ENCODE measurements around the gene DLG4.
"Not testable (repeated sequence)": the region's sequence is repeated elsewhere in the genome, so short reads cannot be mapped to it uniquely, and the experiment has no call there.

The DLG4 gene

DNA sequence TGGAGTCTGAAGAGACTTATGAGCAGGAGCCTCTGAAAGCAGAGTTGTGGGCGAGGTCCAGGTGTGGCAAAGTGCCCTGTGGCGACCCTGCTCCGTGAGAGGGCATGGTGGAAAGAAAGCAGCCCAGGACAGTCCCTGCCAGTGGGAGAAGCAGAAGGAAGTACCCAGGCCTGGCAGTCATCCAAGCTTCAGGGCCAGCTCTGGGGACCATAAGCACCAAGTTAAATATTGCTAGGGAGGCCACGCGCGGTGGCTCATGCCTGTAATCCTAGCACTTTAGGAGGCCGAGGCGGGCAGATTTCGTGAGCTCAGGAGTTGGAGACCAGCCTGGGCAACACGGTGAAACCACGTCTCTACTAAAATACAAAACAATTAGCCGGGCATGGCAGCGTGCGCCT lies 35.5 kb downstream of the DLG4 start:
- no peak for DNase-seq (ENCODE audit: low read depth, low spot score)

GRCh38 chr17:7183433-7184090 lies 36.1 kb downstream of the DLG4 start:
- no peak for DNase-seq (ENCODE audit: low read depth, low spot score)

- DNase-seq (ENCODE audit: low read depth, low spot score): not testable (repeated sequence)
These were observed 37.5 kb downstream of the DLG4 start for GRCh38 chr17:7182101-7182500.

DNA sequence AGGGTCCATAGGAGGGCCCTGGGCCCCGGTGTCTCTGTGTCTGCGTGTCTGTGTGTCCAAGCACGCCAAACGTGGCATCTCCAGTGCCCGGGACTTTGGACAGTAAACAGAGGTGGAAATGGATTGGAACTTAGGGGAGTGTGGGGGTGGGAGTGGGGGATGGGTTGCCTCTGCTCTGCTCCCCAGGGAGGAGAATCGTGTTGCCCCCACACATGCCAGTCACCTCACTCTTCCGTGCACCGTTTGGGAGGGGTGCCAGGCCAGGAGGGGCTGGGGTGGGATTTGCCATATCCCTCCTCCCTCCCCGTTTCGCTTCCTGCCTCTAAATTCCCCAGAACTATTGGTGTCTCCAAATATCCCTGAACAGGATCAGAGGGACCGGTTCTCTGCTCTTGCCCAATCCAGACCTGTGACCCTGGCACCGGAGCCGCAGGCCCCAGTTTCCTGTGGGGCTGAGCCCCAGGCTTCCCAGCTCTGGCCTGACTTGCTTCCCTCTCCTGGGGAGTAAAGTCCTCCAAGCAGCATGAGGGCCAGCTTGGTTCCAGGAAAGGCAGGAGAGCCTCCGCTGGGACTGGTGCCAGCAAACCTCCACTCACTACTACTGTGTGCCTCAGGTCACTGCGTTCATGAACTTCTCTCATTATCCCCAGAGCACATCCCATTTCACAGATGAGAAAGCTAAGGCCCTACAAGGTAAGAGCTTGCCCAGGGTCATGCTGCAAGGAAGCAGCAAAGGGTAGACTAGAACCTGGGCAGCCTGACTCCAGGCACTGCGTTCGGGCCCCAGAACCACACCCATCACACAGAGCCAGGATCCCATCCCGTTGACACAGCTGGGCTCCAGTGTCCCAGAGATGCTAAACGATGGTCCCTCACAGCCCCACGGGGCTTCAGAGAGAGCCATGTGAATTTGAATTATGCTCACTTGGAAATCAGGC lies 40.0 kb downstream of the DLG4 start, which contains the start of gene ASGR1:
TSS of gene ASGR1 (minus strand) at position 54 of the 938 bp plus-strand sequence. CDS start 807 bp downstream, outside the sequence.
- DNase-seq (ENCODE audit: low read depth, low spot score): no peak

- DNase-seq (ENCODE audit: low read depth, low spot score): no peak
These were observed 40.7 kb downstream of the DLG4 start for GRCh38 chr17:7178973-7179316.

DNA sequence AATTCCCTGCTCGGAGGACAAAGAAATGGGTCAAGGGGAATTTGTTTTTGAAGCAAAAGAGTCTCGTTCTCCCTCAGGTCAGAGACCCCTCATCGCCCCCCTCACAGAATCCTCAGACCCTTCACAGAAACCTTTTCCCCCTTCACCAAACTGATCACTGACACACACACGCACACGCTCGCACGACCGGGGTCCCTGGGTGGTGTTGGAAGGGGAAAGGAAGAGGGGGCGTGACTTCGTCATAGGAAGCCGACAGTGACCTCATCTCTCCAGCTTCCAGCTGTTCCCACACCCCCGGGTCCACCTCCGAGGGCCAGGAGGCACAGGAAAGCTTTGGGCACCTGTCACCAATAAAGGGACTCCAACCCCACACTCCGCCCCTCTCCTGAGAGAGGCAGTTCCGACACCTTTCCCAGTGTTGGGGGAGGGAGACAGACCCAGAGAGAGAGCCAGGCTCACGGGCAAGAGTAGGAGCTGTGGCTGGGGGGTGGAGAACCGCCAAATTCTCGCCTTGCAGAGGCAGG lies 41.6 kb downstream of the DLG4 start:
- DNase-seq (ENCODE audit: low read depth, low spot score): no peak

- peak; percentile 27 for DNase-seq (ENCODE audit: low read depth, low spot score)
These were observed 42.3 kb downstream of the DLG4 start for GRCh38 chr17:7177191-7177953.

- no peak for DNase-seq (ENCODE audit: low read depth, low spot score)
These were observed 42.8 kb downstream of the DLG4 start for GRCh38 chr17:7176841-7177190.

DNA sequence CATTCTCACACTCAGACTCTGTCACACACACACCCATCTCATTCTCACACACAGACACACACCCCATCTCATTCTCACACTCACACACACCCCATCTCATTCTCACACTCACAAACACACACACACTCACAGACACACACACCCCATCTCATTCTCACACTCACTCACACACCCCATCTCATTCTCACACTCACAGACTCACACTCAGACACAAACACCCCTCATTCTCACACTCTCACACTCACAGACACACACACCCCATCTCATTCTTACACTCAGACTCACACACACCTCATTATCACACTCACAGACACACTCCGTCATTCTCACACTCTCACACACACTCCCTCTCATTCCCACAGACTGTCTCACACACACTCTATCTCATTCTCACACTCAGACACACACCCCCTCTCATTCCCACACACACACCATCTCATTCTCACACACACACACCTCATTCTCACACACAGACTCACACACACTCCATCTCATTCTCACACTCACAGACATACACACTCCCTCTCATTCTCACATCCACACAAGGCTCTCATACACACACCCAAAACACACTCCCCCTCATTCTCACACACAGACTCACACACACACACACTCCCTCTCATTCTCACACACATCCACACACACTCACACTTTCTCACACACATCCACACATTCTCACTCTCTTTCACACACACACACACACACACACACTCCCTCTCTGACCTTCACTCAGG lies 43.4 kb downstream of the DLG4 start:
- DNase-seq (ENCODE audit: low read depth, low spot score): no peak

GRCh38 chr17:7175330-7175733 lies 44.3 kb downstream of the DLG4 start:
- no peak for DNase-seq (ENCODE audit: low read depth, low spot score)

- DNase-seq (ENCODE audit: low read depth, low spot score): no peak
These were observed 44.9 kb downstream of the DLG4 start for GRCh38 chr17:7174603-7175326.

DNA sequence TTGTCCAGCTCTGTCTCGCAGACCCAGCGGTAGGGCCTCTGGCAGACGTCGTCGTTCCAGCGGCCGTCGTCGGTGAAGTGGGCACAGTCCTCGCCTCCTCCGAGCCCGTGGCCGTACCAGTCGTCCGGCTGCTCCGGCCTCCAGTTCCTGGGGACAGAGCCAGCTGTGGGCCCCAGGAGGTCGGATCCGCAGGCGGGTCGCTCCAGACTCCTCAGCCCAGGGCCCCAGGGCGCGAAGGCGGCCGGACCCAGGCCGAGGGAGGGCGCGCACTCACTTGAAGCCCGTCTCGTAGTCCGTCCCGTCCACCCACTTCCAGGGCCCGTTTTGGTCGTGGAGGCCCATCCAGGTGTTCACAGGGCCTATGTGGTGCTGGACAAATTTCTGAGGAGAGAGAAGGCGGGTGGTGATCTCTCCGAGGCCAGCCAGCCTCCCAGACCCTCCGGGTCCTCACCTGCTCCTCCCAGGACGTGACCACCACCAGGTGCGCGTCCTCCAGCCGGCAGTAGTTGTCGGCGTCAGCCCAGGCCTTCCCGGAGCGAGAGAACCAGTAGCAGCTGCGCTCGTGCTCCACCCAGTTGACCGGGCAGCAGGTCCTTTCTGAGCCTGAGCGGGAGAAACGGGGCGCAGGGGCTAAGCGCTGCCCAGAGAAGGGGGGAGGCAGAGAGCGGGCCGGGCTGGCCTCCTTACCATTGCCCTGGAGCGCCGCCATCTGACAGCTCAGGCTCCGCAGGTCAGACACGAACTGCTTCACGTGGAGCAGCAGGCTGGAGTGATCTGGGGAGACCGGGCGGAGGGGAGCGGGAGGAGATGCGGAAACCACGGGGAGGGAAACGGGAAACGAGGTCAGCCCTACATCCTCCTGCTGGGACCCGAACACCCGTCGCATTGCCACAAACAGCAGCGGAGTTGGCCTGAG lies 45.7 kb downstream of the DLG4 start:
- no peak for DNase-seq (ENCODE audit: low read depth, low spot score)

DNA sequence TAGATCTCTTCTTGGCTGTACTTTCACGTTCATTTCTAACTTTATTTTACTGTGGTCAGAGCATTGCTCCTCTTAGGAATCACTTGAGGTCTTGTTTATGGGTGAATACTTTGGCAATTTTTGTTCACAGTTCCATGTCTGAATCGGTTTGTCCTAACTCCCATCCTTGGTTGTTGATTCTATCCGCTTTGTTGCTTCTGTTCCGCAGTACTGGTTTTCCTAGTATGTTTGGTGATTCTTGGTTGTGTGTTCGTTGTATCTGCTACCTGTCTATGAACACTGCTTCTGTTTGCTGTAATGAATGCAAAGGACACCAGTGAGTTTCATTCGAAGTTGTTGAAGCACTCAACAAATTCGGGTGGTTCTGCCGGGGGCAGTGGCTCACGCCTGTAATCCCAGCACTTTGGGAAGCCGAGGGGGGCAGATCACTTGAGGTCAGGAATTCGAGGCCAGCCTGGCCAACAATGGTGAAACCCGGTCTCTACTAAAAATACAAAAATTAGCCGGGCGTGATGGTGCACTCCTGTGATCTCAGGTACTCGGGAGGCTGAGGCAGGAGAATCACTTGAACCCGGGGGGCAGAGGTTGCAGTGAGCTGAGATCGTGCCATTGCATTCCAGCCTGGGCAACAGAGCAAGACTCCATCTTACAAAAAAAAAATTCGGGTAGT lies 47.0 kb downstream of the DLG4 start:
- DNase-seq (ENCODE audit: low read depth, low spot score): not testable (repeated sequence)

- DNase-seq (ENCODE audit: low read depth, low spot score): not testable (repeated sequence)
These were observed 50.1 kb downstream of the DLG4 start for GRCh38 chr17:7169565-7169908.

DNA sequence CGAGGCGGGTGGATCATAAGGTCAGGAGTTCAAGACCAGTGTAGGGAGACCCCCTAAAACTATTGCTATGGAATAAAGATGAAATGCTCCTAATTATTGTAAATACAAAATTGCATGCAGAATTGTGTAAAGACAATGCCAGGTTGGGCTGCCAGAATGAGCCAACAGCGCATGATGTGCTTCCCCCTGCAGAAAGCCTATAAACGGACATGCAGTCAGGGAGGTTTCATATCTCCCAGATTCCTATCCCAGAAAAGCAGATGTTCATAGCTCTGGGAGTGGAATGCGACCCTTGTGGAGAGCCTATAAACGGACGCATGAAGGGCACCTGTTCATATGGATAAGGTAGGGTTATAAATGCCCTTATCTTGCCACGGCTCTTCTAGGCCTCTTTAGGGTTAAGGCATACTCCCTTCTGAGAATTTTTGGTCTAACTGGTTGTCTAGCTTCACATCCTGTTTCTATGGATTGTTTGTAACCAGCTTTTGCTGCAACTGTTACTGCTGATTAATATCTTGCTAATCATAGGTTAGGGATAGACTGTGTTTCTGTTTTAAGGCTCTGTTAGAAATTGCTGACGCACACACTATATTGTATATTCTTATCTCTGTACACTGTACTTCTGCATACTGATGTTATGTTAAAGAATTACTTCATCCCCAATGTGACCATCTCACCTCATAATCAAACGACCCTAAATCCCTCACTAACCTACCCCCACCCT lies 50.6 kb downstream of the DLG4 start:
- not testable (repeated sequence) for DNase-seq (ENCODE audit: low read depth, low spot score)

DNA sequence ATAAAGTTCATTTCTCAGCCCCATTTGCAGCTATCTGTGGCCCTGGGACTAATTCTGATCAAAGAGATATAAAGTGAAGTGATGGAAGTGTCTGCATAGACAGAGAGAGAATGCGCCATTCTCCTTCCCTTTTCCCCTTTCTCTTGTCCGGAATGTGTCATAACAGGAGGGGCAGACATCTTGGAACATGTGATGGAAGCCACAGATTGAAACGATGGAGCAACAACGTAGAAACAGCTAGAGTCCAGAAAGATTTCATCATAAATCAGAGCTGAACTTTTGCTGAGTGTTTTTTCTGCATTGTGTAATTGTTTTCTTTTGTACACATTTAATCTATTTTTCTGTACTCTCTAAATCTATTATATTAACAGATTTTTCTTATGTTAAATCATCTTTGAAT lies 51.8 kb downstream of the DLG4 start:
- DNase-seq (ENCODE audit: low read depth, low spot score): no peak

DNA sequence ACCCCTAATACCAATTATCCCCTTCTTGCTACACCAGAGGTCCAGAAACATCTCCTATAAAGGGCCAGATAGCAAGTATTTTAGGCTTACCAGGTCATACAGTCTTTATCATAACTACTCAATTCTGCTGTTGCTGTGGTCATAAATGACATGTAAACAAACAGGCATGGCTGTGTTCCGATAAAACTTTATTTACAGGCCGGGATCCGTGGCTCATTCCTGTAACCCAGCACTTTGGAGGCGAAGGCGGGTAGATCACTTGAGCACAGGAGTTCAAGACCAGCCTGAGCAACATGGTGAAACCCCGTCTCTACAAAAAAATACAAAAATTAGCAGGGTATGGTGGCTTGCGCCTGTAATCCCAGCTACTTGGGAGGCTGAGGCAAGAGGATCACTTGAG lies 52.8 kb downstream of the DLG4 start:
- DNase-seq (ENCODE audit: low read depth, low spot score): no peak

DNA sequence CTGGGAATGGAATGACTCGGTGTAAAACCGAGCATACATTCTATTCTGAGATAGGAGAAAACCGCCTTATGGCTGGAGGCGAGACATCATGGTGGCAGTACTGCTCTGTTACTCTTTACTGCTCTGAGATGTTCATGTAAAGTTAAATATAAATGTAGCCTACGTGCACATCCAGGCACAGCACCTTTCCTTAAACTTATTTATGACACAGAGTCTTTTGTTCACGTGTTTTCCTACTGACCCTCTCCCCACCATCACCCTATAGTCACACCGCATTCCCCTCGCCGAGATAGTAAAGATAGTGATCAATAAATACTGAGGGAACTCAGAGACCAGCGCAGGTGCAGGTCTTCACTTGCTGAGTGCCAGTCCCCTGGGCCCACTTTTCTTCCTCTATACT lies 60.1 kb downstream of the DLG4 start:
- not testable (repeated sequence) for DNase-seq (ENCODE audit: low read depth, low spot score)

Measured in activated naive CD8-positive, alpha-beta T cell treated with anti-CD3 and anti-CD28 coated beads, Interleukin-2, amount 50 U/mL, for 16 hours (primary cell).